SKM-1 treated with dmso at 0.1 percent for 144 hours (cell line): ENCODE results near the gene ZNF569.
"Not testable (repeated sequence)": the region's sequence is repeated elsewhere in the genome, so short reads cannot be mapped to it uniquely, and the experiment has no call there.

ENCODE experiments used
- DNase-seq: peaks from one replicate; lab custom pipeline; 2025; ENCODE audit not compliant: unreplicated experiment; lab: John Stamatoyannopoulos, UW

The ZNF569 gene

GRCh38 chr19:37403403-37403802 is 63.8 kb downstream of the ZNF569 start:
- DNase-seq, result no peak

GRCh38 chr19:37401078-37401477 is 66.2 kb downstream of the ZNF569 start:
- DNase-seq, result no peak

GRCh38 chr19:37391399-37391798 is 75.8 kb downstream of the ZNF569 start:
- not testable (repeated sequence) for DNase-seq

- no peak for DNase-seq
Observed at GRCh38 chr19:37389234-37389633, 78.0 kb downstream of the ZNF569 start.

GRCh38 chr19:37370880-37371661 is 96.2 kb downstream of the ZNF569 start, which contains the start of gene ZNF527:
TSS of gene ZNF527 (plus strand) at chr19:37371099. CDS start at chr19:37374199, 3,100 bp downstream.
- peak; percentile 97 for DNase-seq

- not testable (repeated sequence) for DNase-seq
Observed at GRCh38 chr19:37370386-37370879, 96.8 kb downstream of the ZNF569 start.

- DNase-seq, result peak; percentile 6
Observed at GRCh38 chr19:37362733-37363132, 104.5 kb downstream of the ZNF569 start.

GRCh38 chr19:37361994-37362393 is 105.2 kb downstream of the ZNF569 start:
- DNase-seq, result no peak
